GM12891 (cell line): ENCODE results near the gene PON2.

ENCODE experiments used
- POLR2A ChIP-seq: IDR thresholded peaks from 2 replicates; pipeline ENCODE4 v1.6.1; 2011; ENCODE audit warnings: low read depth, low read length, control low read depth
- POLR2AphosphoS5 ChIP-seq: IDR thresholded peaks from 2 replicates; pipeline ENCODE4 v1.6.1; 2011; ENCODE audit warnings: low read depth, low read length, control low read depth

- TF ChIP-seq POLR2A: no peak
- no peak for TF ChIP-seq POLR2AphosphoS5
These were observed 2.2 kb downstream of the PON2 start for GRCh38 chr7:95432606-95433005.
